Duodenal mucosa (tissue), 2 donors: ENCODE data around the gene LY6G6D.
A peak's percentile ranks its signal among the peaks of the same experiment; 100 is the strongest.

Experiments used
- H3K27ac ChIP-seq: one replicate; pipeline ENCODE4 v1.7.0; 2013; ENCODE audit warnings: low read depth, low read length
- H3K27me3 ChIP-seq, 2 donors: one replicate each; pipeline ENCODE4 v1.7.0; 2013; ENCODE audit warnings: low read length in 2 of 2, control low read depth in 1 of 2; ENCODE audit not compliant: insufficient read depth in 2 of 2, control insufficient read depth in 1 of 2
- H3K36me3 ChIP-seq, 2 donors: one replicate each; pipeline ENCODE4 v1.7.0; 2013; ENCODE audit warnings: low read length in 2 of 2, control low read depth in 1 of 2; ENCODE audit not compliant: insufficient read depth in 2 of 2, control insufficient read depth in 1 of 2
- H3K4me1 ChIP-seq, 2 donors: one replicate each; pipeline ENCODE4 v1.7.0; 2013; ENCODE audit warnings: low read length in 2 of 2, control low read depth in 1 of 2; ENCODE audit not compliant: insufficient read depth in 2 of 2, control insufficient read depth in 1 of 2
- H3K4me3 ChIP-seq, 2 donors: one replicate each; pipeline ENCODE4 v1.7.0; 2013; ENCODE audit warnings: low read length in 2 of 2, low read depth in 1 of 2
- H3K9ac ChIP-seq, 2 donors: one replicate each; pipeline ENCODE4 v1.7.0; 2013; ENCODE audit warnings: low read length in 2 of 2, low read depth in 1 of 2
- H3K9me3 ChIP-seq, 2 donors: one replicate each; pipeline ENCODE4 v1.7.0; 2013; ENCODE audit warnings: low read length in 2 of 2, control low read depth in 1 of 2; ENCODE audit not compliant: control insufficient read depth in 1 of 2

LY6G6D gene

DNA sequence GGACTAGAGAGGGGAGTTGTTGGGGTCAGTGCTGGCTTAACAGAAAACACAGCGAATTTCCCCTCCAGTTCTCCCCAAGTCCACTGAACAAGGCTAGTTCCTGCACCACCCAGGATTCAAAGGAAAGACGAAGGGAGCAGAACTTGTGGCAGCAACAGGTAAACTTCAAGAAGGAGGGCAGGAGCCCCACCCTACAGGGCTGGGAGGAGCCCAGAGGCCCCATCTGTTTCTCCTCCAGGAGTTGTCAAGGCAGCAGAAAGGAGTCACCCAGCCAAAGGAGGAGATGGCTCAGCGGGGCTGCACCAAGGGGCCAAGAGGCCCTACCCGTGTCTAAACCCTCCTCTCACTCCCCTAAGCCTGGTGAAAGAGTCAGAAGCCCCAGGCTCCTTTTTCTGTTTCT, 49.0 kb downstream of the LY6G6D start:
- Histone ChIP-seq H3K27me3 (no peaks in the 10 kb centered on the region), H3K27ac (no peak overlapping the region), H3K9me3 (no peaks in the 10 kb centered on the region)

DNA sequence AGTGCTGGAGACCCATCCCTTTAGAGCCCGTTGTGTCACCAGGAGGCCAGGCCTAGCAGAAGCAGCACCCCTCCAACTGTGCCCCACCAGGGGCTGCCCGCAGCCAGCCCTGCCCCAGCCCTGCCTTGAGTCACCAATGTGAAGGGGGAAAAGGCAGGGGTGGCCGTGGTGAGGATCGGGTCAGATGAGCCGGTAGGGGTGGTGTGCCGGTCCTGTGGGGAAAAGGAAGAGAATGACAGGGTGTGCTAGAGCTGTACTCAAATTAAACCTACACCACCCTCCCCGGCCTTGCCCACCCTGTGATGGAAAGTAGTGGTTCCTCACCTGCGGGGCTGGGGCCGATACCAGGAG, 50.4 kb downstream of the LY6G6D start:
- H3K9ac ChIP-seq = peak overlapping the region; percentile 47 to 77
- peak overlapping the region; percentile 41 to 65 for H3K4me3 ChIP-seq
- no peak overlapping the region for H3K27ac ChIP-seq
- H3K9me3 ChIP-seq = no peaks in the 10 kb centered on the region
- H3K4me1 ChIP-seq = peaks cover 35 to 45% of the 10 kb centered on the region in 2 donors
- peaks cover 0 to 14% of the 10 kb centered on the region in 2 donors for H3K36me3 ChIP-seq
- no peaks in the 10 kb centered on the region for H3K27me3 ChIP-seq

More for the DNA sequence above, 49.0 kb downstream of the LY6G6D start:
- H3K4me3 ChIP-seq = no peak overlapping the region
- peaks cover 0 to 16% of the 10 kb centered on the region in 2 donors for H3K36me3 ChIP-seq
- no peak overlapping the region for H3K9ac ChIP-seq
- peaks cover 41 to 47% of the 10 kb centered on the region in 2 donors for H3K4me1 ChIP-seq

DNA sequence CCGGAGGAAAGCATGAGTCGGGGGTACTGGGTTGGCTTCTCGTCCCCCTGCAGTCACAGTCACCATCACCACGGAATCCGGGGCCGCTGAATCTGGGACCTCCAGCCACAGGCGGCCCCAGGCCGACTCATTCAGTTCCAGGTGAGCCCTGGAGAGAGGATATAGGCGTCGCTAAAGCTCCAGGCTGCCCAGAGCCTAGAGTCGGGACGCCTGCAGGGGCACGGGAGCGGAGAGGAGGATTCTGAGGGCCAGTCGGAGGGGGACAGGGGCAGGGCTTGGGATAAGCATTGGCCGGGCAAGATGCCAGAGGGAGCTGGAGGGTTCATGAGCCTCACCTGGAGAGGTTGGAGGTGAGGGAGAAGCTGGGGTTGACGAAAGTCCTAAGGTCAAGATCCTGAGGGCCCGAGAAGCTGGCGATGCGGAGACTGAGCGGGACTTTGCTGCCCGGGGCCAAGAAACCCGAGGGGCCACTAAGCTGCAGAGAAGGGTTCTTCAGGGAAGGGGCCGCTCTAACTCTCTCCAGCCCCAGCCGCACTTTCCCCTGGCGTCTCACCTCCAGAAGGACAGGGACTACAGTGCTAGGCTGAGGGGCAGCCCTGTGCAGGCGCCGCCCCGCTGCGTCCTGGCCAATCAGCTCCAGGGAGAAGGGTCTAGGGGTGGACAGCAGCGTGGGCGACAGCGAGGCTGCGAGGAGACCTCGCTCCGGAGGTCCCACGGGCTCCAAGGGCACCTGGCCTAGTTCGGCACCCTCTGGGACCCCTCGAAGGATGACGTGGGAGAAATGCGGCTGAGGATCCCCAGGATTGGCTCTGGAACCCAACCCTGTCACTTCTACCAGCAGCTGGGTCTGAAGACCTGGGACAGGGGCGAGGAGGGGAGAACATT, 51.0 kb downstream of the LY6G6D start:
- Histone ChIP-seq H3K4me1 (peaks cover 29 to 40% of the 10 kb centered on the region in 2 donors), H3K4me3 (peak overlapping the region; percentile 41 to 65), H3K9me3 (no peaks in the 10 kb centered on the region), H3K27ac (no peak overlapping the region), H3K9ac (peak overlapping the region; percentile 47 to 77), H3K27me3 (no peaks in the 10 kb centered on the region), H3K36me3 (peaks cover 0 to 14% of the 10 kb centered on the region in 2 donors)

DNA sequence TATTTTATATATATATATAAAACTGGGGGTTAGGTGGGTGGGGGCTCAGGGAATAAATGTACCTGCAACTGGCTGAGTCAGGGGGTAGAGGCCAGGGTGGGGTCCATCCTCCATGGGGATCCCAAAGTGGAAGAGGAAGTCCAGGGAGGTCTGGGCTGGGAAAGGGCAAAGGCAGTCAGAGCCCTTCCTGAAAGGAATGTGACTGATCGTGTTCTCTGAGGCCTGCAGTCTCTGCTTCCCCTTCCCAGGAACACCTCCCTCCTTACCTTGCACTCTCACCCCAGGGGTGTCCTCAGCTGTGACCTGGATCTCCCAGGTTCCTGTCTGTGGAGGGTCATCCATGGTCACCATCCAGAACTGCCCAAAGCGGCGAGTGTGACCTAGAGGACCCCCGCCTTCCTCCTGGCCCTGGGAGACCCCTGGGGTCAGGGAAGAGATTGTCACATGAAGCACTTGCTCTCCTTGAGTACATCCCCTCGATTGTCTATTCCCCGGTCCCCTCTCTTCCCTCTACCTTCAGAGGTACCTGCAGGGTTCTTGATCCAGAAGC, 52.0 kb downstream of the LY6G6D start:
- Histone ChIP-seq H3K9me3 (no peaks in the 10 kb centered on the region), H3K27ac (no peak overlapping the region), H3K9ac (peak overlapping the region in 1 of 2 donors; percentile 10), H3K4me1 (peaks cover 21 to 35% of the 10 kb centered on the region in 2 donors), H3K4me3 (no peak overlapping the region), H3K27me3 (no peaks in the 10 kb centered on the region), H3K36me3 (peaks cover 0 to 7% of the 10 kb centered on the region in 2 donors)
